Loucy (cell line): Measurements from ENCODE around the gene COL8A1.

ENCODE experiments used
- H2AFZ ChIP-seq: fragments of 200-600 bp; sonication (generic); 2 replicates; pipeline ENCODE4 v1.6.0; 2016; ENCODE audit warnings: antibody characterized with exemption, mild to moderate bottlenecking, low read length, moderate library complexity
- H3F3A ChIP-seq: fragments of 200-600 bp; 2 replicates; pipeline ENCODE4 v1.6.0; 2016; ENCODE audit warnings: antibody characterized with exemption, low read depth, mild to moderate bottlenecking
- H3K27me3 ChIP-seq: fragments of 200-600 bp; sonication (generic); 2 replicates; pipeline ENCODE4 v1.6.1; 2014; ENCODE audit warnings: low read length, mild to moderate bottlenecking; ENCODE audit not compliant: insufficient read depth, poor library complexity, severe bottlenecking
- H3K36me3 ChIP-seq: fragments of 200-600 bp; sonication (generic); 2 replicates; pipeline ENCODE4 v1.6.1; 2016; ENCODE audit warnings: low read length; ENCODE audit not compliant: insufficient read depth
- H3K4me1 ChIP-seq: fragments of 200-600 bp; sonication (generic); 2 replicates; pipeline ENCODE4 v1.5.1; 2014; ENCODE audit warnings: low read length, mild to moderate bottlenecking; ENCODE audit not compliant: insufficient read depth, poor library complexity, severe bottlenecking
- H3K4me2 ChIP-seq: fragments of 200-600 bp; sonication (generic); 2 replicates; pipeline ENCODE4 v1.6.0; 2014; ENCODE audit warnings: antibody characterized with exemption, low read length, low read depth, mild to moderate bottlenecking; ENCODE audit not compliant: poor library complexity, severe bottlenecking
- H3K4me3 ChIP-seq: fragments of 200-600 bp; sonication (generic); 2 replicates; pipeline ENCODE4 v1.5.1; 2014; ENCODE audit warnings: low read length, mild to moderate bottlenecking, mixed read lengths; ENCODE audit not compliant: poor library complexity, severe bottlenecking
- H3K79me2 ChIP-seq: fragments of 200-600 bp; sonication (generic); 2 replicates; pipeline ENCODE4 v1.6.1; 2014; ENCODE audit warnings: low read length; ENCODE audit not compliant: insufficient read depth
- H3K9ac ChIP-seq: fragments of 200-600 bp; sonication (generic); 2 replicates; pipeline ENCODE4 v1.6.0; 2014; ENCODE audit warnings: mild to moderate bottlenecking, low read depth, low read length, moderate library complexity; ENCODE audit not compliant: poor library complexity, severe bottlenecking
- H3K9me2 ChIP-seq: fragments of 200-600 bp; sonication (generic); replicated peaks from 2 replicates; pipeline ENCODE4 v1.6.1; 2016; ENCODE audit warnings: low read depth, low read length, mixed read lengths
- H3K9me3 ChIP-seq: fragments of 200-600 bp; sonication (generic); 2 replicates; pipeline ENCODE4 v1.6.1; 2014; ENCODE audit warnings: mild to moderate bottlenecking, antibody characterized with exemption, low read length, low read depth; ENCODE audit not compliant: insufficient read depth
- H4K20me1 ChIP-seq: fragments of 200-600 bp; sonication (generic); 2 replicates; pipeline ENCODE4 v1.6.0; 2014; ENCODE audit warnings: antibody characterized with exemption, low read length, mild to moderate bottlenecking; ENCODE audit not compliant: insufficient read depth, poor library complexity, severe bottlenecking
- CTCF ChIP-seq: fragments of 200-600 bp; sonication (generic); conservative IDR thresholded peaks from 2 replicates; pipeline ENCODE4 v1.5.1; 2014; ENCODE audit warnings: mild to moderate bottlenecking, antibody characterized with exemption, low read length
- EZH2phosphoT487 ChIP-seq: fragments of 200-600 bp; IDR thresholded peaks from 2 replicates; pipeline ENCODE4 v1.6.1; 2018; ENCODE audit warnings: antibody characterized with exemption, mild to moderate bottlenecking, moderate library complexity, borderline replicate concordance

The COL8A1 gene

GRCh38 chr3:99795573-99795972, 157.2 kb downstream of the COL8A1 start:
- H3K4me1 ChIP-seq = no peaks in the 10 kb centered on the region
- no peak overlapping the region for H2AFZ ChIP-seq
- H3K4me2 ChIP-seq = no peak overlapping the region
- H3K9me3 ChIP-seq = no peaks in the 10 kb centered on the region
- H3K36me3 ChIP-seq = no peaks in the 10 kb centered on the region
- no peak overlapping the region for H3K4me3 ChIP-seq
- no peak overlapping the region for H3K9ac ChIP-seq
- H3K79me2 ChIP-seq = no peaks in the 10 kb centered on the region
- H3K27me3 ChIP-seq = no peaks in the 10 kb centered on the region
- H3K9me2 ChIP-seq = no peaks in the 10 kb centered on the region
- no peaks in the 10 kb centered on the region for H4K20me1 ChIP-seq
- no peaks in the 10 kb centered on the region for H3F3A ChIP-seq
- TF ChIP-seq EZH2phosphoT487 = no peak
- TF ChIP-seq CTCF = no peak

GRCh38 chr3:99799422-99799821, 161.0 kb downstream of the COL8A1 start:
- Histone ChIP-seq H2AFZ (no peak overlapping the region), H3K4me1 (no peaks in the 10 kb centered on the region), H3K9me2 (no peaks in the 10 kb centered on the region), H3K4me3 (no peak overlapping the region), H4K20me1 (no peaks in the 10 kb centered on the region), H3K27me3 (no peaks in the 10 kb centered on the region), H3F3A (no peaks in the 10 kb centered on the region), H3K4me2 (no peak overlapping the region), H3K36me3 (no peaks in the 10 kb centered on the region), H3K79me2 (no peaks in the 10 kb centered on the region), H3K9ac (no peak overlapping the region), H3K9me3 (no peaks in the 10 kb centered on the region)
- TF ChIP-seq CTCF = no peak
- TF ChIP-seq EZH2phosphoT487 = no peak

- H3K36me3 ChIP-seq = no peaks in the 10 kb centered on the region
- H3K4me1 ChIP-seq = no peaks in the 10 kb centered on the region
- H4K20me1 ChIP-seq = no peaks in the 10 kb centered on the region
- H3K9me2 ChIP-seq = no peaks in the 10 kb centered on the region
- no peaks in the 10 kb centered on the region for H3K79me2 ChIP-seq
- no peak overlapping the region for H3K9ac ChIP-seq
- H3K9me3 ChIP-seq = peaks cover 12% of the 10 kb centered on the region; the same call in 1 of the 2 replicates
- H3F3A ChIP-seq = no peaks in the 10 kb centered on the region
- H3K4me2 ChIP-seq = no peak overlapping the region
- H3K27me3 ChIP-seq = no peaks in the 10 kb centered on the region
- no peak for TF ChIP-seq CTCF
- TF ChIP-seq EZH2phosphoT487 = no peak
- no peak overlapping the region for H3K4me3 ChIP-seq
- no peak overlapping the region for H2AFZ ChIP-seq
These were observed 164.9 kb downstream of the COL8A1 start for GRCh38 chr3:99803297-99803696.
